ENCODE data around the gene STK17A. TPM values are rescaled to one million over a fixed set of nuclear protein-coding genes. Genes with fewer than 3 reads are reported as not detected.

Gene STK17A
- 50.6 and 91.1 TPM in 2 replicates for total RNA-seq

GRCh38 chr7:43582503-43583423 is at the start of gene STK17A:
TSS of gene STK17A (plus strand) at chr7:43583108. CDS start at chr7:43583244, 136 bp downstream.
- H3K4me3 ChIP-seq (ENCODE audit: low read depth, low read length) = peak within 1 kb of the TSS; percentile 82
- TF ChIP-seq CTCF (IDR thresholded peaks at IDR 0.05; ENCODE audit: insufficient read depth, low read depth, low read length) = peak; percentile 97
- DNase-seq (ENCODE audit: low read depth) = peak; percentile 92

GRCh38 chr7:43533801-43534479 is 49.0 kb upstream of the STK17A start:
- DNase-seq (ENCODE audit: low read depth) = peak; percentile 79
- peak; percentile 11 for TF ChIP-seq CTCF (IDR thresholded peaks at IDR 0.05; ENCODE audit: insufficient read depth, low read depth, low read length)
- no peak overlapping the region for H3K4me3 ChIP-seq (ENCODE audit: low read depth, low read length)

- no peak overlapping the region for H3K4me3 ChIP-seq (ENCODE audit: low read depth, low read length)
- no peak for TF ChIP-seq CTCF (IDR thresholded peaks at IDR 0.05; ENCODE audit: insufficient read depth, low read depth, low read length)
- peak; percentile 90 for DNase-seq (ENCODE audit: low read depth)
These were observed 47.9 kb upstream of the STK17A start for GRCh38 chr7:43535031-43535451.

GRCh38 chr7:43535810-43536585 is 46.9 kb upstream of the STK17A start:
- DNase-seq (ENCODE audit: low read depth) = peak; percentile 95
- no peak overlapping the region for H3K4me3 ChIP-seq (ENCODE audit: low read depth, low read length)
- TF ChIP-seq CTCF (IDR thresholded peaks at IDR 0.05; ENCODE audit: insufficient read depth, low read depth, low read length) = no peak

- no peak for DNase-seq (ENCODE audit: low read depth)
- no peak overlapping the region for H3K4me3 ChIP-seq (ENCODE audit: low read depth, low read length)
These were observed 46.1 kb upstream of the STK17A start for GRCh38 chr7:43536773-43537172.

More at GRCh38 chr7:43536773-43537172, 46.1 kb upstream of the STK17A start:
- no peak for TF ChIP-seq CTCF (IDR thresholded peaks at IDR 0.05; ENCODE audit: insufficient read depth, low read depth, low read length)

Measured in fibroblast of villous mesenchyme (primary cell).